Neural progenitor cell (in vitro differentiated cells): ENCODE data around the gene ITGA3. TPM values are rescaled to one million over a fixed set of nuclear protein-coding genes. Genes with fewer than 3 reads are reported as not detected.

Experiments used
- DNase-seq: peaks from one replicate; pipeline ENCODE4 v3.0.0-alpha.2; 2016; ENCODE audit warnings: low spot score
- H2AFZ ChIP-seq: fragments of 200-600 bp; sonication (generic); replicated peaks from 2 replicates; pipeline ENCODE4 v1.6.1; 2016; ENCODE audit warnings: antibody characterized with exemption
- H3F3A ChIP-seq: fragments of 200-600 bp; sonication (generic); 2 replicates; pipeline ENCODE4 v1.6.1; 2016; ENCODE audit warnings: antibody characterized with exemption, low read depth
- H3K27ac ChIP-seq: fragments of 200-600 bp; sonication (generic); 2 replicates; pipeline ENCODE4 v1.5.1; 2016; ENCODE audit warnings: mild to moderate bottlenecking
- H3K27me3 ChIP-seq: fragments of 200-600 bp; sonication (generic); 2 replicates; pipeline ENCODE4 v1.6.1; 2016; ENCODE audit warnings: mild to moderate bottlenecking, moderate library complexity
- H3K36me3 ChIP-seq: fragments of 200-600 bp; sonication (generic); 2 replicates; pipeline ENCODE4 v1.5.1; 2016
- H3K4me1 ChIP-seq: fragments of 200-600 bp; sonication (generic); 2 replicates; pipeline ENCODE4 v1.6.1; 2016; ENCODE audit warnings: mixed run types
- H3K4me2 ChIP-seq: fragments of 200-600 bp; sonication (generic); 2 replicates; pipeline ENCODE4 v1.6.1; 2016
- H3K4me3 ChIP-seq: fragments of 200-600 bp; sonication (generic); 2 replicates; pipeline ENCODE4 v1.5.1; 2016
- H3K79me2 ChIP-seq: fragments of 200-600 bp; sonication (generic); 2 replicates; pipeline ENCODE4 v1.6.1; 2016; ENCODE audit warnings: low read depth
- H3K9ac ChIP-seq: fragments of 200-600 bp; sonication (generic); 2 replicates; pipeline ENCODE4 v1.6.1; 2016
- H3K9me3 ChIP-seq: fragments of 200-600 bp; sonication (generic); 2 replicates; pipeline ENCODE4 v1.5.1; 2016; ENCODE audit warnings: low read depth
- H4K20me1 ChIP-seq: fragments of 200-600 bp; sonication (generic); 2 replicates; pipeline ENCODE4 v1.6.1; 2016; ENCODE audit warnings: low read depth
- H3K27ac Mint-ChIP-seq: 3 replicates; pipeline ENCODE4 v1.8.0; 2021; ENCODE audit warnings: mixed read lengths
- H3K27me3 Mint-ChIP-seq: 2 replicates; pipeline ENCODE4 v1.8.0; 2022; ENCODE audit warnings: low read depth, mild to moderate bottlenecking, inconsistent platforms, moderate library complexity, mixed read lengths; ENCODE audit not compliant: insufficient read depth
- H3K36me3 Mint-ChIP-seq: 3 replicates; pipeline ENCODE4 v1.8.0; 2021; ENCODE audit warnings: mixed read lengths
- H3K4me1 Mint-ChIP-seq: 3 replicates; pipeline ENCODE4 v1.8.0; 2021; ENCODE audit warnings: mixed read lengths
- H3K4me3 Mint-ChIP-seq: 3 replicates; pipeline ENCODE4 v1.8.0; 2021; ENCODE audit warnings: mild to moderate bottlenecking, moderate library complexity, mixed read lengths
- H3K9me3 Mint-ChIP-seq: 3 replicates; pipeline ENCODE4 v1.8.0; 2020; ENCODE audit warnings: mixed read lengths
- EZH2 ChIP-seq: fragments of 200-600 bp; sonication (generic); IDR thresholded peaks from 2 replicates; pipeline ENCODE4 v1.6.1; 2017; ENCODE audit warnings: antibody characterized with exemption, mild to moderate bottlenecking, moderate library complexity
- EZH2phosphoT487 ChIP-seq: fragments of 200-600 bp; sonication (generic); IDR thresholded peaks from 2 replicates; pipeline ENCODE4 v1.6.1; 2017; ENCODE audit warnings: antibody characterized with exemption
- total RNA-seq: library from RNA; depleted of rRNA; stranded (reverse); fragments of >200 nt; gene quantifications from 2 replicates; pipeline ENCODE4 v1.2.3, GENCODE V29; 2015; ENCODE audit warnings: low replicate concordance
- TF ChIP-seq, protein P1 (sequence below): fragments of 200-600 bp; sonication (generic); IDR thresholded peaks from 2 replicates; pipeline ENCODE4 v1.5.1; 2017; ENCODE audit warnings: antibody characterized with exemption, mild to moderate bottlenecking

The ITGA3 gene
- total RNA-seq, 1 donor from 2014 or later, result 7.7 TPM

- no peaks in the 10 kb centered on the region for H3K9me3 ChIP-seq
- H2AFZ ChIP-seq, result no peak overlapping the region
- H3K4me3 ChIP-seq, result no peak overlapping the region
- H3K4me2 ChIP-seq, result no peak overlapping the region
- peaks cover 41% of the 10 kb centered on the region for H3K4me1 Mint-ChIP-seq
- H3K27ac ChIP-seq, result peak overlapping the region; percentile 82
- H3K36me3 Mint-ChIP-seq, result peaks cover 10% of the 10 kb centered on the region
- peaks cover 18% of the 10 kb centered on the region for H3K4me1 ChIP-seq
- DNase-seq, result no peak
- TF ChIP-seq, protein P1, sequence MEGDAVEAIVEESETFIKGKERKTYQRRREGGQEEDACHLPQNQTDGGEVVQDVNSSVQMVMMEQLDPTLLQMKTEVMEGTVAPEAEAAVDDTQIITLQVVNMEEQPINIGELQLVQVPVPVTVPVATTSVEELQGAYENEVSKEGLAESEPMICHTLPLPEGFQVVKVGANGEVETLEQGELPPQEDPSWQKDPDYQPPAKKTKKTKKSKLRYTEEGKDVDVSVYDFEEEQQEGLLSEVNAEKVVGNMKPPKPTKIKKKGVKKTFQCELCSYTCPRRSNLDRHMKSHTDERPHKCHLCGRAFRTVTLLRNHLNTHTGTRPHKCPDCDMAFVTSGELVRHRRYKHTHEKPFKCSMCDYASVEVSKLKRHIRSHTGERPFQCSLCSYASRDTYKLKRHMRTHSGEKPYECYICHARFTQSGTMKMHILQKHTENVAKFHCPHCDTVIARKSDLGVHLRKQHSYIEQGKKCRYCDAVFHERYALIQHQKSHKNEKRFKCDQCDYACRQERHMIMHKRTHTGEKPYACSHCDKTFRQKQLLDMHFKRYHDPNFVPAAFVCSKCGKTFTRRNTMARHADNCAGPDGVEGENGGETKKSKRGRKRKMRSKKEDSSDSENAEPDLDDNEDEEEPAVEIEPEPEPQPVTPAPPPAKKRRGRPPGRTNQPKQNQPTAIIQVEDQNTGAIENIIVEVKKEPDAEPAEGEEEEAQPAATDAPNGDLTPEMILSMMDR, result no peak
- no peak for TF ChIP-seq EZH2phosphoT487
- no peak overlapping the region for H3K9ac ChIP-seq
- no peak overlapping the region for H3K4me3 Mint-ChIP-seq
- H3K27me3 Mint-ChIP-seq, result peaks cover 6% of the 10 kb centered on the region
- H3K27ac Mint-ChIP-seq, result peak overlapping the region; percentile 98
- H3K27me3 ChIP-seq, result no peaks in the 10 kb centered on the region
- peaks cover 4% of the 10 kb centered on the region for H4K20me1 ChIP-seq
- peaks cover 22% of the 10 kb centered on the region for H3F3A ChIP-seq
- no peaks in the 10 kb centered on the region for H3K79me2 ChIP-seq
- H3K36me3 ChIP-seq, result no peaks in the 10 kb centered on the region
- H3K9me3 Mint-ChIP-seq, result no peaks in the 10 kb centered on the region
Measured at GRCh38 chr17:50110591-50111349, 54.9 kb downstream of the ITGA3 start.

DNA sequence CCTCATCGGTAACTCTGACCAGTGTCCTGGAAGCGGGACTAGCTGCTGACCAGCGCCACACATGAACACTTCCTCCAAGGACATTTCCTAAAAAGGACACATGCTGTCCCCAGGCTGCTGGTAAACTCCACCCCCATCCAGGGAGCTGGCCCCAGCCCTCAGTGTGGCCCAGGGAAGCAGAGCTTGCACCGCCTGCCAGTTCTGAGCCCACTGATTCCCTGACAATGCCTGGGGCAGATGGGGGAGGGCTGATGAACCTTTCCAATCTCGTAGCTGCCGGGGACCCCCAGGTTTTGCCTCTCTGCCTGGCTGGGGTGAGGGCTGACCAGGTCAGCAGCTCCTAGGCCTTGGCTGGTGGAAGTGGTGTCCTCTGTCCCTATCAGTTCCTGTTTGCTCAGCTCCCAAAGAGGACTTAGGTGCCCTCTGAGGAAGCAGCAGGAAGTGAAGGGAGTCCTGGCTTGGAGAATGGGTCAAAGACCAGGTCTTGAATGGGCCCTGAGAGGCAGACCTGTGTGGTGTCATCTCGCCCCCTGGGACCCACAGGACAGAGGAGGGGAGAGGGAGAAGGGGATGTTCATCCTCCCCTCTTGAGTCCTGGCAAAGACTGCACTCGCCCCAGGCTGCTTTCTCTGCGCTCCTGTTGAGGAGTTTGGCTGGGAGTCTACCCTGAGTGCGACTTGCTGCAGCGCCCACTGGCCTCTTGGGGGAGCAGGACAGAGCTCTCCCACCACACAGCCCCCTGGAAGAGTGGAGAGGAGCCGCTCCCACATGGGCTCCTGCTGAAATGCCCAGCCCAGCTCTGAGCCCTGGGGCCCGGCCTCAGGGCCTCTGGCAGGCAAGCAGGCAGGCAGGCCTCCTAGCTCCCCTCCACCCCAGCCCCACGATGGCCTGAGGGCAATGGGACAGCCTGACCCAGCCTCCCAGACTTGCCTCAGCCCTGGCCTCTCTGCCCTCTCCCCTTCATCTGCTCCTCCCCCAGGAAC lies 56.1 kb downstream of the ITGA3 start:
- no peaks in the 10 kb centered on the region for H3K9me3 ChIP-seq
- H2AFZ ChIP-seq, result no peak overlapping the region
- Mint-ChIP-seq H3K27ac (peak overlapping the region; percentile 98), H3K4me1 (peaks cover 42% of the 10 kb centered on the region), H3K27me3 (peaks cover 12% of the 10 kb centered on the region), H3K4me3 (no peak overlapping the region), H3K36me3 (peaks cover 11% of the 10 kb centered on the region), H3K9me3 (no peaks in the 10 kb centered on the region)
- TF ChIP-seq, protein P1, result peak; percentile 18
- TF ChIP-seq EZH2phosphoT487 (no peak), EZH2 (no peak)
- H3F3A ChIP-seq, result peaks cover 33% of the 10 kb centered on the region
- no peaks in the 10 kb centered on the region for H3K79me2 ChIP-seq
- H3K27me3 ChIP-seq, result peaks cover 5% of the 10 kb centered on the region
- peak; percentile 64 for DNase-seq
- peak overlapping the region; percentile 43 for H3K4me2 ChIP-seq
- H3K9ac ChIP-seq, result peak overlapping the region; percentile 29
- H3K36me3 ChIP-seq, result no peaks in the 10 kb centered on the region
- H3K4me1 ChIP-seq, result peaks cover 22% of the 10 kb centered on the region
- H4K20me1 ChIP-seq, result peaks cover 4% of the 10 kb centered on the region
- no peak overlapping the region for H3K4me3 ChIP-seq
- H3K27ac ChIP-seq, result peak overlapping the region; percentile 82

DNA sequence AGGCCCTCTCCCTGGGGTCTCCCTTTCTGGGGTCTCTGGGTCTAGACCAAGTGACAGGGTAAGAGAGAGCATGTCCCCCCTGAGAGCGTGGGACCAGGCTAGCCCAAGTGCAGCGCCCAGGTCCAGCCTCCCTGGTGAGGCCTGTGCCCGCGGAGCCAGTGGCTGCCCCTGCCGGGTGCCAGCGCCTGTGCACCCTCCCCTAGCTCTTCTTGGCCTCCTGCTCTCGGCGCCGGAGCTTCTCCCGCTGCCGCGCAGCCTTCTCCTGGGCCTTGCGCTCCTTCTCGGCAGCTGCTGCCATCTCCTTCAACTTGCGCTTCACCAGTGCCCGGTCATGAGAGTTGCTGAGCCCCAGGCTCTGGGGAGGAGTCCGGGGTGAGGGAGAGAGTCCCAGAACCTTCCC lies 56.8 kb downstream of the ITGA3 start:
- H2AFZ ChIP-seq, result no peak overlapping the region
- peaks cover 14% of the 10 kb centered on the region for H3K27me3 Mint-ChIP-seq
- H3K27ac Mint-ChIP-seq, result peak overlapping the region; percentile 81
- no peaks in the 10 kb centered on the region for H3K36me3 ChIP-seq
- peaks cover 28% of the 10 kb centered on the region for H3K4me1 ChIP-seq
- H3K9ac ChIP-seq, result no peak overlapping the region
- H3K4me3 ChIP-seq, result no peak overlapping the region
- no peak overlapping the region for H3K4me2 ChIP-seq
- H3F3A ChIP-seq, result peaks cover 38% of the 10 kb centered on the region
- no peak overlapping the region for H3K4me3 Mint-ChIP-seq
- H3K9me3 Mint-ChIP-seq, result no peaks in the 10 kb centered on the region
- no peaks in the 10 kb centered on the region for H3K9me3 ChIP-seq
- peaks cover 10% of the 10 kb centered on the region for H3K27me3 ChIP-seq
- peaks cover 7% of the 10 kb centered on the region for H3K36me3 Mint-ChIP-seq
- DNase-seq, result no peak
- TF ChIP-seq EZH2phosphoT487 (no peak), EZH2 (no peak)
- TF ChIP-seq, protein P1, result no peak
- no peaks in the 10 kb centered on the region for H3K79me2 ChIP-seq
- peaks cover 4% of the 10 kb centered on the region for H4K20me1 ChIP-seq
- no peak overlapping the region for H3K27ac ChIP-seq
- peaks cover 39% of the 10 kb centered on the region for H3K4me1 Mint-ChIP-seq
